IMR-90 (cell line): Measurements from ENCODE around the gene PDE11A. TPM values are rescaled to one million over a fixed set of nuclear protein-coding genes. Genes with fewer than 3 reads are reported as not detected.

Source experiments
- ATAC-seq: fragments of 200-7000 bp; cut with Tn5 transposase; 2 replicates; pipeline ENCODE4 v1.9.1; 2020; ENCODE audit warnings: low read depth, mild to moderate bottlenecking, moderate library complexity
- BruUV-seq: library from RNA; stranded (reverse); fragments of 400-500 nt; replicated peaks from 2 replicates; lab custom pipeline; 2021; lab: Mats Ljungman, UMichigan
- CTCF ChIA-PET: fragments of 300-600 bp; formaldehyde crosslinking; extraction: SDS; loops from one replicate; lab custom pipeline; 2021; ENCODE audit warnings: antibody characterized with exemption; lab: Yijun Ruan, JAX
- POLR2A ChIA-PET: fragments of 300-600 bp; sonication (Branson Sonifier 250); formaldehyde crosslinking; loops from one replicate; lab custom pipeline; 2022; ENCODE audit warnings: antibody characterized with exemption; ENCODE audit not compliant: unreplicated experiment; lab: Charles Lee
- DNase-seq: peaks from one replicate; pipeline ENCODE4 v3.0.0; 2013
- H2AFZ ChIP-seq: replicated peaks from 2 replicates; pipeline ENCODE3; 2013; ENCODE audit warnings: low read length, mild to moderate bottlenecking; ENCODE audit not compliant: poor library complexity
- H2AK5ac ChIP-seq: 2 replicates; pipeline ENCODE4 v1.6.1; 2013; ENCODE audit warnings: low read depth, low read length, inconsistent platforms
- H2AK9ac ChIP-seq: replicated peaks from 2 replicates; pipeline ENCODE3; 2013; ENCODE audit warnings: mild to moderate bottlenecking, low read depth, low read length, moderate library complexity; ENCODE audit not compliant: poor library complexity
- H2BK120ac ChIP-seq: 2 replicates; pipeline ENCODE4 v1.6.1; 2013; ENCODE audit warnings: low read depth, low read length, inconsistent platforms
- H2BK15ac ChIP-seq: 3 replicates; pipeline ENCODE4 v1.6.1; 2013; ENCODE audit warnings: low read depth, low read length, inconsistent platforms
- H2BK20ac ChIP-seq: 2 replicates; pipeline ENCODE4 v1.6.1; 2013; ENCODE audit warnings: low read depth, mild to moderate bottlenecking, inconsistent platforms, low read length, moderate library complexity
- H2BK5ac ChIP-seq: 2 replicates; pipeline ENCODE4 v1.6.1; 2013; ENCODE audit warnings: mild to moderate bottlenecking, low read depth, low read length, inconsistent platforms; ENCODE audit not compliant: poor library complexity, severe bottlenecking
- H3K14ac ChIP-seq: replicated peaks from 2 replicates; pipeline ENCODE4 v1.6.1; 2013; ENCODE audit warnings: low read depth, low read length, inconsistent platforms
- H3K18ac ChIP-seq: 2 replicates; pipeline ENCODE4 v1.6.1; 2013; ENCODE audit warnings: low read depth, low read length, control low read depth
- H3K23ac ChIP-seq: 2 replicates; pipeline ENCODE4 v1.6.1; 2013; ENCODE audit warnings: low read depth, low read length, inconsistent platforms
- H3K27ac ChIP-seq: 2 replicates; pipeline ENCODE4 v1.5.1; 2013; ENCODE audit warnings: mild to moderate bottlenecking, control low read depth, low read length; ENCODE audit not compliant: insufficient read depth
- H3K27me3 ChIP-seq: 2 replicates; pipeline ENCODE4 v1.6.1; 2013; ENCODE audit warnings: low read length; ENCODE audit not compliant: control insufficient read depth, insufficient read depth
- H3K36me3 ChIP-seq: 2 replicates; pipeline ENCODE4 v1.6.1; 2013; ENCODE audit warnings: low read length, mixed read lengths; ENCODE audit not compliant: control insufficient read depth, insufficient read depth
- H3K4ac ChIP-seq: 2 replicates; pipeline ENCODE4 v1.6.1; 2013; ENCODE audit warnings: low read depth, low read length, inconsistent platforms
- H3K4me1 ChIP-seq: 2 replicates; pipeline ENCODE4 v1.6.1; 2013; ENCODE audit warnings: low read length, mixed read lengths; ENCODE audit not compliant: control insufficient read depth, insufficient read depth
- H3K4me2 ChIP-seq: 2 replicates; pipeline ENCODE4 v1.6.1; 2013; ENCODE audit warnings: low read depth, mild to moderate bottlenecking, control low read depth, low read length, moderate library complexity
- H3K4me3 ChIP-seq: 2 replicates; pipeline ENCODE4 v1.5.1; 2013; ENCODE audit warnings: low read depth, mild to moderate bottlenecking, control low read depth, low read length, moderate library complexity; ENCODE audit not compliant: insufficient read depth
- H3K56ac ChIP-seq: 2 replicates; pipeline ENCODE4 v1.6.1; 2013; ENCODE audit warnings: low read length, inconsistent platforms; ENCODE audit not compliant: insufficient read depth; ENCODE audit errors: extremely low read depth
- H3K79me1 ChIP-seq, 2 experiments: 2 replicates each; pipeline ENCODE4 v1.6.1; 2013; ENCODE audit warnings: low read length in 2 of 2, inconsistent platforms in 1 of 2, low read depth in 1 of 2
- H3K9ac ChIP-seq: 2 replicates; pipeline ENCODE4 v1.6.1; 2013; ENCODE audit warnings: low read depth, low read length, control low read depth
- H3K9me1 ChIP-seq: 2 replicates; pipeline ENCODE4 v1.6.1; 2013; ENCODE audit warnings: low read length, inconsistent platforms; ENCODE audit not compliant: insufficient read depth
- H3K9me3 ChIP-seq: 2 replicates; pipeline ENCODE4 v1.6.1; 2013; ENCODE audit warnings: low read length; ENCODE audit not compliant: control insufficient read depth, insufficient read depth
- H4K20me1 ChIP-seq: 2 replicates; pipeline ENCODE4 v1.6.1; 2013; ENCODE audit warnings: low read length, inconsistent platforms; ENCODE audit not compliant: insufficient read depth
- H4K5ac ChIP-seq: 2 replicates; pipeline ENCODE4 v1.6.1; 2013; ENCODE audit warnings: mild to moderate bottlenecking, low read depth, low read length, control low read depth
- H4K8ac ChIP-seq, 2 experiments: 2 replicates each; pipeline ENCODE4 v1.6.1; 2013; ENCODE audit warnings: low read depth in 2 of 2, low read length in 2 of 2, control low read depth in 1 of 2, inconsistent platforms in 1 of 2
- H4K91ac ChIP-seq: 2 replicates; pipeline ENCODE4 v1.6.1; 2013; ENCODE audit warnings: low read depth, low read length, inconsistent platforms; ENCODE audit not compliant: insufficient read depth
- CEBPB ChIP-seq: IDR thresholded peaks from 2 replicates; pipeline ENCODE4 v1.6.1; 2012; ENCODE audit warnings: low read depth, low read length, improper control_type of control experiment
- CHD1 ChIP-seq: IDR thresholded peaks from 2 replicates; pipeline ENCODE4 v1.6.1; 2012; ENCODE audit warnings: low read depth, low read length, improper control_type of control experiment
- MAFK ChIP-seq: IDR thresholded peaks from 2 replicates; pipeline ENCODE4 v1.6.1; 2012; ENCODE audit warnings: low read depth, low read length, improper control_type of control experiment
- MAZ ChIP-seq: IDR thresholded peaks from 2 replicates; pipeline ENCODE4 v1.6.1; 2012; ENCODE audit warnings: low read depth, mild to moderate bottlenecking, low read length, improper control_type of control experiment, moderate library complexity, borderline replicate concordance
- NFE2L2 ChIP-seq: fragments of 150-350 bp; IDR thresholded peaks from 2 replicates; pipeline ENCODE4 v1.6.1; 2016; ENCODE audit warnings: low read depth, mild to moderate bottlenecking, low read length
- POLR2A ChIP-seq: IDR thresholded peaks from 2 replicates; pipeline ENCODE4 v1.6.1; 2012; ENCODE audit warnings: mild to moderate bottlenecking, low read depth, low read length
- RCOR1 ChIP-seq: IDR thresholded peaks from 2 replicates; pipeline ENCODE4 v1.6.1; 2012; ENCODE audit warnings: mild to moderate bottlenecking, low read length, improper control_type of control experiment; ENCODE audit not compliant: insufficient replicate concordance
- WGBS, 2 experiments: methylation state at CpG; one replicate each; pipeline versions ENCODE4 v1.1.5 to v1.1.7; 2013; ENCODE audit warnings: missing lambda C conversion rate in 2 of 2; ENCODE audit not compliant: insufficient read length in 1 of 2; ENCODE audit errors: extremely low coverage in 2 of 2; 5-methylcytosine and 5-hydroxymethylcytosine counted together
- dilution Hi-C: fragments of 300-500 bp; cut with HindIII; formaldehyde crosslinking; loops from one replicate; pipeline ENCODE4 v1.14.3; 2018; ENCODE audit warnings: low sequenced_read_pairs; ENCODE audit not compliant: unreplicated experiment
- in situ Hi-C: fragments of 300-500 bp; cut with MboI; formaldehyde crosslinking; loops from 3 replicates; pipeline ENCODE4 v1.14.3; 2019; ENCODE audit warnings: low sequenced_read_pairs, inconsistent platforms, mixed read lengths
- intact Hi-C: fragments of 100-400 bp; cut with micrococcal nuclease; formaldehyde crosslinking; loops from 2 replicates; pipeline ENCODE4 v1.10.0; 2022
- polyA plus RNA-seq, 3 experiments: library from polyadenylated mRNA; depleted of rRNA; stranded (reverse); fragments of >200 nt; gene quantifications; 2 replicates each; pipeline ENCODE4 v1.2.3, GENCODE V29; 2012; ENCODE audit warnings: low replicate concordance in 1 of 3
- total RNA-seq: library from RNA; depleted of rRNA; stranded (reverse); fragments of >200 nt; gene quantifications from 2 replicates; pipeline ENCODE4 v1.2.3, GENCODE V29; 2012
- TF ChIP-seq, protein P1 (sequence below): conservative IDR thresholded peaks from 2 replicates; pipeline ENCODE4 v1.5.1; 2012; ENCODE audit warnings: mild to moderate bottlenecking, low read depth, low read length, improper control_type of control experiment
- TF ChIP-seq, protein P2 (sequence below): fragments of 150-350 bp; IDR thresholded peaks from 2 replicates; pipeline ENCODE4 v1.6.1; 2017; ENCODE audit warnings: mild to moderate bottlenecking, antibody characterized with exemption, low read length, low read depth

PDE11A gene
- total and polyA plus RNA-seq, 2 of the 4 experiments (the other 2 are of a cell fraction): 0.21 to 0.72 TPM

- no peak overlapping the region for H3K4me2 ChIP-seq
- no peak overlapping the region for H3K56ac ChIP-seq
- H3K4me1 ChIP-seq: no peaks in the 10 kb centered on the region
- in situ Hi-C loops: no loop called here
- H3K9me1 ChIP-seq: no peaks in the 10 kb centered on the region
- H3K4ac ChIP-seq: no peak overlapping the region
- no peaks in the 10 kb centered on the region for H3K9me3 ChIP-seq
- ATAC-seq (no peak), DNase-seq (no peak)
- no peaks in the 10 kb centered on the region for H3K79me1 ChIP-seq
- H3K9ac ChIP-seq: no peak overlapping the region
- no peak overlapping the region for H4K5ac ChIP-seq
- H3K23ac ChIP-seq: no peak overlapping the region
- ChIA-PET CTCF (no interaction called here), POLR2A (no interaction called here)
- H2AFZ ChIP-seq: no peak overlapping the region
- no peak overlapping the region for H2BK120ac ChIP-seq
- no peak overlapping the region for H2AK5ac ChIP-seq
- no peaks in the 10 kb centered on the region for H3K27me3 ChIP-seq
- H3K4me3 ChIP-seq: no peak overlapping the region
- H3K18ac ChIP-seq: no peak overlapping the region
- no TSS peak for BruUV-seq
- H3K36me3 ChIP-seq: no peaks in the 10 kb centered on the region
- H4K20me1 ChIP-seq: no peaks in the 10 kb centered on the region
- no peak overlapping the region for H4K8ac ChIP-seq
- WGBS, 2 experiments: no CpG with 5 or more reads among the region's 1 CpG
- H2BK20ac ChIP-seq: no peak overlapping the region
- H4K91ac ChIP-seq: no peak overlapping the region
- H2AK9ac ChIP-seq: no peak overlapping the region
- intact Hi-C loops: no loop called here
- dilution Hi-C loops: no loop called here
- no peak overlapping the region for H2BK5ac ChIP-seq
- no peak overlapping the region for H3K14ac ChIP-seq
- H3K27ac ChIP-seq: no peak overlapping the region
- TF ChIP-seq RCOR1: no peak
- TF ChIP-seq CEBPB: no peak
- TF ChIP-seq POLR2A: no peak
- TF ChIP-seq CHD1: no peak
- TF ChIP-seq, protein P1, sequence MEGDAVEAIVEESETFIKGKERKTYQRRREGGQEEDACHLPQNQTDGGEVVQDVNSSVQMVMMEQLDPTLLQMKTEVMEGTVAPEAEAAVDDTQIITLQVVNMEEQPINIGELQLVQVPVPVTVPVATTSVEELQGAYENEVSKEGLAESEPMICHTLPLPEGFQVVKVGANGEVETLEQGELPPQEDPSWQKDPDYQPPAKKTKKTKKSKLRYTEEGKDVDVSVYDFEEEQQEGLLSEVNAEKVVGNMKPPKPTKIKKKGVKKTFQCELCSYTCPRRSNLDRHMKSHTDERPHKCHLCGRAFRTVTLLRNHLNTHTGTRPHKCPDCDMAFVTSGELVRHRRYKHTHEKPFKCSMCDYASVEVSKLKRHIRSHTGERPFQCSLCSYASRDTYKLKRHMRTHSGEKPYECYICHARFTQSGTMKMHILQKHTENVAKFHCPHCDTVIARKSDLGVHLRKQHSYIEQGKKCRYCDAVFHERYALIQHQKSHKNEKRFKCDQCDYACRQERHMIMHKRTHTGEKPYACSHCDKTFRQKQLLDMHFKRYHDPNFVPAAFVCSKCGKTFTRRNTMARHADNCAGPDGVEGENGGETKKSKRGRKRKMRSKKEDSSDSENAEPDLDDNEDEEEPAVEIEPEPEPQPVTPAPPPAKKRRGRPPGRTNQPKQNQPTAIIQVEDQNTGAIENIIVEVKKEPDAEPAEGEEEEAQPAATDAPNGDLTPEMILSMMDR: no peak
- TF ChIP-seq MAZ: no peak
- no peak for TF ChIP-seq NFE2L2
- no peak for TF ChIP-seq MAFK
- TF ChIP-seq, protein P2, sequence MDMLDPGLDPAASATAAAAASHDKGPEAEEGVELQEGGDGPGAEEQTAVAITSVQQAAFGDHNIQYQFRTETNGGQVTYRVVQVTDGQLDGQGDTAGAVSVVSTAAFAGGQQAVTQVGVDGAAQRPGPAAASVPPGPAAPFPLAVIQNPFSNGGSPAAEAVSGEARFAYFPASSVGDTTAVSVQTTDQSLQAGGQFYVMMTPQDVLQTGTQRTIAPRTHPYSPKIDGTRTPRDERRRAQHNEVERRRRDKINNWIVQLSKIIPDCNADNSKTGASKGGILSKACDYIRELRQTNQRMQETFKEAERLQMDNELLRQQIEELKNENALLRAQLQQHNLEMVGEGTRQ: no peak
- H2BK15ac ChIP-seq: no peak overlapping the region
These were observed 158.3 kb downstream of the PDE11A start for GRCh38 chr2:177914247-177914646.
